HG02759 (cell line): ENCODE measurements around the gene NOTCH1.

Source experiments
- ATAC-seq: cut with Tn5 transposase; IDR thresholded peaks from one replicate; pipeline ENCODE4 v1.9.1; 2021; ENCODE audit warnings: mild to moderate bottlenecking, moderate library complexity; ENCODE audit not compliant: unreplicated experiment

The NOTCH1 gene

GRCh38 chr9:136471802-136472487, 73.9 kb downstream of the NOTCH1 start:
- ATAC-seq = no peak

DNA sequence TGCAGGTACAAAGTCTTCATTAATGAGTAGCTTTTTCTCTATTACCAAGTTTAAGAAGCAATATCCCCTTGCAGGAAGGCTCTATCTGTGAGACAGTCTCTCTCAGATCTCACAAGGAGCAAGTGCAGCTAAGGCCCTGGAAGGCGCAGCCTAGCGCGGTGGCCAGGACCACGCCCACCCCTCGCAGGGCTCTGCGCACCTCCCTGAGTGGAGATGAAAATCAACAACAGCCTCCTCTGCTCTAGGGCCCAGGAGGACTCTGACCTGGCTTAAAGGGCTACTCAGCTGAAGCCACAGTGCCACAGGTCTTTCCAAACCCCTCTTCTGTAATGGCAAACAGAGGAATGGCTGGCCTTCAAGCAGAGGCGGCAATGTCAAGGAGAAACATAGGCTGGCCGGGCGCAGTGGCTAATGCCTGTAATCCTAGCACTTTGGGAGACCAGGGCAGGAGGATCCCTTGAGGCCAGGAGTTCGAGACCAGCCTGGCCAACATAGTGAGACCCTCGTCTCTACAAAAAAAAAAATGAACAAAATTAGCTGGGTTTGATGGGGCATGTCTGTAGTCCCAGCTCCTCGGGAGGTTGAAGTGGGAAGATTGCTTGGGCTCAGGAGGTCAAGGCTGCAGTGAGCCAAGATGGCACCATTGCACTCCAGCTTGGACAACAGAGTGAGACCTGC, 74.9 kb downstream of the NOTCH1 start:
- no peak for ATAC-seq

GRCh38 chr9:136470356-136470755, 75.5 kb downstream of the NOTCH1 start:
- ATAC-seq = no peak

DNA sequence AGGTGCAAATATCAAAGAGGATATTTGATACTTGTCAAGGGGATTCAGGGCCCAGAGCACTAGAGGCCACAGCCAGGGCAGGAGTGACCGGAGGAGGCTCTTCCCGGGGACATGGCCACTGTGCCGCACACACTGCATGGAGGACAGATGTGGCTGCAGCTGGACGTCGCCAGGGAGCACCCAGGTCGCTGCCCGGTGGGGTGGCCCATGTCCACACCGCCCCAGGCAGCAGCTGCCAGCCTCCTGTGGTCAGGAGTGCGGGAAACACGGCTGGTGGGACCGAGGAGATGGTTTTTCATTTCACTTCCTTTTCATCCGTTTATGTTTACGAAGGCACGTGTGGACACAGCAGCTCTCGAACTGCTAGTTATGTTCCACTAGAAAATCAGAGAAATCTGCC, 78.1 kb downstream of the NOTCH1 start:
- no peak for ATAC-seq

GRCh38 chr9:136466155-136466541, 79.7 kb downstream of the NOTCH1 start:
- ATAC-seq = no peak

- ATAC-seq = no peak
Measured at GRCh38 chr9:136465500-136466154, 80.2 kb downstream of the NOTCH1 start.

DNA sequence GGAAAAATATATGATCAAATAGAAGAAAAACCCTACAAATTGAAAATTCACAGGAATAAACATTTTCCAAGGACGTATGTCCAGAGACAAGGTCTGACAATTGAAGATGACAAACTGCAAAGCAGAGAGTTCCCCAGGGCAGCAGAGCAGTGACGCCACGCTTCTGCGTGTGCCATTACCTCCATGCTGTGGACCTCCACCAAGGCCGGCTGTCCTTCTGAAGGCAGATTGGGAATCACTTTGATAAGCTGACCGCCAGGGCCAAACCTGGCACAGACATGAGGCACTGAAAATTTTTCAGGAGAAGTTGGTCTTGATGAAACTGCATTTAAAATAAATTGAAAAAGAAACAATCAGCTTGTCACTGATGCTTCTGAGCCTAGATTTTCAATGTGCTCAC, 81.6 kb downstream of the NOTCH1 start:
- ATAC-seq = no peak

DNA sequence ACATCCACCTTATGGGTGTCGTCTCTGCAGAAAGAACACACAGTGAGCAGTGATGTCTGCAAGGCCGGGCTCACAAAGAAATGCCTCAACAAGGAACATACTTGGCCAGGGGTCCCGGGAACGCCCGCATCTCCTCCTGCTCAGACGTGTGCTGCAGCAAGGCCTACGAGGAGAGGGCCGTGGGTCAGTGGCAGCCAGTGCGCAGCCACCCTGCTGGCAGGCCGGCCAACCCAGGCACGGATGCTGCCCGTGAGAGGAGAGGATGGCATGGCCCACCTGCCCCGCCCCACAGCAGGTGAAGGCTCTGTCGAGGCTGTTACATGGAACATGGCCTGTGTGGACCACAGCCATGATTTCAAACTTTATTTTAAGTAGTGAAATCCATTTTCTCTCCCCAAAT, 82.3 kb downstream of the NOTCH1 start:
- no peak for ATAC-seq

DNA sequence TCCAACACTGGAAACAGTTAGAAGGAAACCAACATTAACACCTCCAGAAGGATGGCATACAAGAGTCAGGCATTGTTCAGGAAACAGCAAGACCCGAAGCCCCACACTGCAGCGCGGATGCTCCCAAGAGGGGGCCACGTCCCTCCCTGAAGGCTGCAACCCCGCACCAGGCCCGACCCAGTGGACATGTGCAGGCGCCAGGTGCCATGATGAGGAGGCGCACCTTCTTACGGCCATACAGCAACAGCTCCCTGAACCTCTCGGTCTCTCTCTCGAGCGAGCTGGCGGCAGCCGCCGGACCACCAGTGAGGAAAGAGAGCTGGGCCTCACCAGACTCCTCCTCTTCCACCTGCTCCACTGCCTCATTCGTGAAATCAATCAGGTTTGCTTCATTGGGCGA, 83.2 kb downstream of the NOTCH1 start:
- no peak for ATAC-seq

DNA sequence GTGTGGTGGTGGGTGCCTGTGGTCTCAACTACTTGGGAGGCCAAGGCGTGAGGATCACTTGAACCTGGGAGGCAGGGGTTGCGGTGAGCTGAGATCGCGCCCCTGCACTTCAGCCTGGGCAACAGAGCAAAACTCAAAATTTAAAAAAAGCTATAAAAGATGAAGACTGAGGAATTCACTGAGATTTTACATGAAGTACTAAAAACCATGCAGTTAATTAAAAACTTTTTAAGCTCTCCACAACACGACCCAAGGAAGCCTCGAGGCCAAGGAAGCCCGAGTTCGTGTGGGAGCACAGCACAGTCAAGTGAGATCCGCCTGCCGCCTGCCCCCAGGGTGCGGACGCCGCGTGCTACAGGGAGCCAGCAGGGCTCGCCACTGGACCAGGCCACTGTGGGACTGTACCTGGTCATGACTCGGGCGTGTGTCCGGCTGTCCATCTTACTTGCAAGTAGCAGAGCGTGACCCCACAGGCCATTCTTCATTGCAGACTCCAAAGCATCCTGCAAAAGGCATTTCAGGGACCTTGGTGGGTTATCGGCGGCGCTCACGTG, 85.0 kb downstream of the NOTCH1 start:
- ATAC-seq = no peak

DNA sequence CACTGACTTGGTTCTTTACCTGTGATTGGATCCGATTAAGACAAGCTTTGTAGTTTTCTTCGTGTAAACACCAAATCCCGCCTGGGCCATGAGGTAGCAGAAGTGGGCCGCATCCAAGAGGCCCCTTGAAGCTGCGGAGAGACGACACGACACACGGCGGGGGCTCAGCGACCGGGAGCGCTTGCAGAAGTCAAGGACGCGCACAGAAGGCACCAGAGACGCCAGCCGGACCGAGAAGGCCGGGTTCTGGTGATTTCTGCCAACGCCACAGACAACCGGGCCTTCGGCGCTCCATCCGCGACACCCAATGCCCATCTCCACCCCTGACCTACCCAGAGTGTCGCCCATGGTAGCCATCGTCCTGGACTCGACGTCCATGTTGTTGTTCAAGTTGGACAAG, 86.4 kb downstream of the NOTCH1 start:
- ATAC-seq = no peak

DNA sequence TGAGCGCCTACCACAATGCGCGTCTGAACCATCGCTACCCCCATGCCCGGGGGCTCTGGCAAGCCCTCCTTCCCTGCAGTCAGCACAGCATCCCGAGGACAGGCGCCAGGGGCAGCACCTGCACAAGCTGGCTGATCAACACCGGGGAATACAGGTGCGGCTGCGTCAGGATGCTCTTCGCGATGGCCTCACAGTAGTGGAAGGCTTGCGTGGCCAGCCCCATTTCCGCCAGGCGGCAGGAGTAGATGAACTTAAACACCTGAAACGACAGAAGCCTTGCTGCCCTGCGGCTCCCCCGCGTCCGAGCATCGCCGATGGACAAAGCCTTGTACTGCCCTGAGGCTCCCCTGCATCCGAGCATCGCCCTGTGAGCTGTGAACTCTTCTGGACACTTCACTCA, 88.5 kb downstream of the NOTCH1 start:
- ATAC-seq = no peak

GRCh38 chr9:136456258-136456657, 89.6 kb downstream of the NOTCH1 start:
- no peak for ATAC-seq

- ATAC-seq = no peak
Measured at GRCh38 chr9:136455043-136456002, 90.5 kb downstream of the NOTCH1 start.

- no peak for ATAC-seq
Measured at GRCh38 chr9:136454026-136454796, 91.6 kb downstream of the NOTCH1 start.

- ATAC-seq = no peak
Measured at GRCh38 chr9:136453326-136453725, 92.5 kb downstream of the NOTCH1 start.

DNA sequence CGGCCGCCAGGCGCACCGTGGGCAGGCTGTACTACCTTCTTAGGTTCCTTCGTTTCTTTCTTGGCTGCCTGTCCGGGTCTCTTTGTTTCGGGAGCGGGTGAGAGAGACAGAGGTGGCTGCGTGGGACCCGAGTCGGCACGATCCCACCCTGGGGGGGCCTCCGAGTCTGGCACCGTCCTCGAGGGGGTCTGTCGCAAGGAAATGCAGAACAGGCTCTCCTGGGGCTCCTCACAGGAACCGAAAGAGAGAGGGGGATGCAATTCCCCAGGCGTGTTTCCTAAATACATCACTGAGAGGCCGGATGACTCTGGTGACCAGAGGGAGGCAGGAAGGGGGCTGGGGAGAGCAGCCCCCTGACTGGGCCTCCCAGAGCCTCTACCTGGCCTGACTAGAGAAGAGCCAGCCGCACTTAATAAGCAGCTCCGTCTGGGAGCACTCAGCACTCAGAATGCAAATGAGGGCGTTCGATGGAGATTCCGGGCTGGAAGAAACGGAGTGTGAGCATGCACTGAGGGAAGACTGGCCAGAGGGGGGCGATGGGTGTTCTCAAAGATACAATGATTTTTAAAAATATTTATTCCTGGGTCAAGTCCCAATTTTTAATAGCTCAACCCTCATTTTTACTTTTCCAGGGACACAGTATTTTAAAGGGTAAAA, 94.5 kb downstream of the NOTCH1 start:
- ATAC-seq = no peak

GRCh38 chr9:136448655-136449054, 97.2 kb downstream of the NOTCH1 start:
- ATAC-seq = no peak

- ATAC-seq = no peak
Measured at GRCh38 chr9:136447173-136447778, 98.6 kb downstream of the NOTCH1 start.
